Measurements from ENCODE around the gene GALNT10.

GRCh38 chr5:154174091-154174490, 16.4 kb upstream of the GALNT10 start:
- no peak for TF ChIP-seq CTCF (IDR thresholded peaks at IDR 0.05; ENCODE audit: poor library complexity)
- TF ChIP-seq EZH2 (IDR thresholded peaks at IDR 0.05; ENCODE audit: borderline replicate concordance), result no peak
